Ovary (tissue), 9 donors: ENCODE results near the gene TEX28. TPM values are rescaled to one million over a fixed set of nuclear protein-coding genes. Genes with fewer than 3 reads are reported as not detected.

Experiments
- polyA plus RNA-seq, 2 donors: library from polyadenylated mRNA; stranded (reverse); fragments of 200-250 nt in 1 of 2; fragments of 350-450 nt in 1 of 2; fragmentation: Illumina TruSeq in 1 of 2; extraction: RNeasy Lipid Tissue Mini Kit (QIAGEN cat#74804) in 1 of 2; gene quantifications; one replicate each; pipeline ENCODE4 v1.2.3, GENCODE V29; 2013 to 2014
- total RNA-seq, 7 donors: library from RNA; depleted of rRNA in 2 of 7; stranded (reverse); fragments of >200 nt in 2 of 7; fragmentation: NEBNext Ultra II Directional in 3 of 7; extraction: Animal tissue kit (Norgen Biotek cat#: 25700) in 3 of 7; gene quantifications; one replicate each; pipeline versions ENCODE4 v1.1.0 to v1.2.4, GENCODE V29; 2016 to 2023
- donor health status: DM: no; HTN: no; CAD: no; lungs with moderate emphysema.
- donor health status: DM: no; HTN: no; CAD: no.
- donor health status: Bipolar disorder and iron deficiency.
- donor health status: DM: yes; HTN: yes; CAD: no.
- donor health status: DM: no; HTN: no; CAD: no.
- donor health status: DM: yes; HTN: yes; CAD: no.

Gene TEX28
- total and polyA plus RNA-seq, 9 donors, result not detected

Other genes starting within 250 kb of the TEX28 start
- 10 to 100 TPM; 46.4 to 91.2 (median 62.4) TPM for gene MECP2, start 197.4 kb downstream of the TEX28 start, total RNA-seq
- gene MECP2, start 197.4 kb downstream of the TEX28 start, polyA plus RNA-seq, result 10 to 100 TPM; 26.8 to 29.6 TPM
- gene OPN1LW, start 150.9 kb downstream of the TEX28 start, total RNA-seq, result not detected
- gene OPN1LW, start 150.9 kb downstream of the TEX28 start, polyA plus RNA-seq, result not detected
- not detected for gene OPN1MW, start 112.5 kb downstream of the TEX28 start, total RNA-seq
- not detected for gene OPN1MW, start 112.5 kb downstream of the TEX28 start, polyA plus RNA-seq
- not detected for gene OPN1MW2, start 75.4 kb downstream of the TEX28 start, total RNA-seq
- not detected for gene OPN1MW2, start 75.4 kb downstream of the TEX28 start, polyA plus RNA-seq
- not detected for gene OPN1MW3, start 37.5 kb downstream of the TEX28 start, total RNA-seq
- gene OPN1MW3, start 37.5 kb downstream of the TEX28 start, polyA plus RNA-seq, result not detected
- under 1 TPM in 4 of 7 donors, not detected in 3; 0.12 to 0.36 (median 0.23) TPM for gene TKTL1, start 671 bp upstream of the TEX28 start, total RNA-seq
- gene TKTL1, start 671 bp upstream of the TEX28 start, polyA plus RNA-seq, result under 1 TPM; 0.38 to 0.91 TPM
- 1,000 to 10,000 TPM in 4 of 7 donors, 100 to 1,000 TPM in 3; 327 to 2,249 (median 1,321) TPM for gene FLNA, start 79.5 kb upstream of the TEX28 start, total RNA-seq
- gene FLNA, start 79.5 kb upstream of the TEX28 start, polyA plus RNA-seq, result 100 to 1,000 TPM; 378 to 647 TPM
- 100 to 1,000 TPM in 5 of 7 donors, 10 to 100 TPM in 2; 40.5 to 158 (median 107) TPM for gene EMD, start 84.2 kb upstream of the TEX28 start, total RNA-seq
- gene EMD, start 84.2 kb upstream of the TEX28 start, polyA plus RNA-seq, result 100 to 1,000 TPM in 1 of 2 donors, 10 to 100 TPM in 1; 55.1 to 146 TPM
- over 10,000 TPM in 1 of 7 donors, 1,000 to 10,000 TPM in 6; 6,380 to 12,508 (median 7,126) TPM for gene RPL10, start 103.3 kb upstream of the TEX28 start, total RNA-seq
- gene RPL10, start 103.3 kb upstream of the TEX28 start, polyA plus RNA-seq, result over 10,000 TPM in 1 of 2 donors, 1,000 to 10,000 TPM in 1; 4,233 to 12,949 TPM
- gene DNASE1L1, start 114.1 kb upstream of the TEX28 start, total RNA-seq, result 10 to 100 TPM; 11.9 to 21.4 (median 18.1) TPM
- gene DNASE1L1, start 114.1 kb upstream of the TEX28 start, polyA plus RNA-seq, result 10 to 100 TPM; 13.0 to 16.1 TPM
- 10 to 100 TPM; 31.3 to 62.1 (median 37.9) TPM for gene TAFAZZIN, start 116.4 kb upstream of the TEX28 start, total RNA-seq
- 10 to 100 TPM in 1 of 2 donors, 1 to 10 TPM in 1; 7.9 to 33.1 TPM for gene TAFAZZIN, start 116.4 kb upstream of the TEX28 start, polyA plus RNA-seq
- 10 to 100 TPM; 29.6 to 75.9 (median 58.1) TPM for gene ATP6AP1, start 133.6 kb upstream of the TEX28 start, total RNA-seq
- 10 to 100 TPM; 75.2 to 77.8 TPM for gene ATP6AP1, start 133.6 kb upstream of the TEX28 start, polyA plus RNA-seq
- gene GDI1, start 142.0 kb upstream of the TEX28 start, total RNA-seq, result 100 to 1,000 TPM in 5 of 7 donors, 10 to 100 TPM in 2; 72.8 to 188 (median 139) TPM
- 100 to 1,000 TPM; 113 to 116 TPM for gene GDI1, start 142.0 kb upstream of the TEX28 start, polyA plus RNA-seq
- gene FAM50A, start 149.0 kb upstream of the TEX28 start, total RNA-seq, result 10 to 100 TPM; 21.3 to 48.9 (median 34.3) TPM
- gene FAM50A, start 149.0 kb upstream of the TEX28 start, polyA plus RNA-seq, result 10 to 100 TPM; 41.4 to 42.8 TPM
- gene PLXNA3, start 163.2 kb upstream of the TEX28 start, total RNA-seq, result 100 to 1,000 TPM in 1 of 7 donors, 10 to 100 TPM in 5, 1 to 10 TPM in 1; 9.5 to 118 (median 50.9) TPM
- 10 to 100 TPM; 11.0 to 17.0 TPM for gene PLXNA3, start 163.2 kb upstream of the TEX28 start, polyA plus RNA-seq
- gene LAGE3, start 184.2 kb upstream of the TEX28 start, total RNA-seq, result 10 to 100 TPM; 19.4 to 39.3 (median 23.2) TPM
- 10 to 100 TPM in 1 of 2 donors, 1 to 10 TPM in 1; 2.7 to 19.5 TPM for gene LAGE3, start 184.2 kb upstream of the TEX28 start, polyA plus RNA-seq
- 10 to 100 TPM; 17.2 to 35.5 (median 29.3) TPM for gene UBL4A, start 191.5 kb upstream of the TEX28 start, total RNA-seq
- 10 to 100 TPM; 14.6 to 21.6 TPM for gene UBL4A, start 191.5 kb upstream of the TEX28 start, polyA plus RNA-seq
- 10 to 100 TPM; 19.6 to 49.8 (median 42.3) TPM for gene SLC10A3, start 195.5 kb upstream of the TEX28 start, total RNA-seq
- gene SLC10A3, start 195.5 kb upstream of the TEX28 start, polyA plus RNA-seq, result 10 to 100 TPM in 1 of 2 donors, 1 to 10 TPM in 1; 5.5 to 35.1 TPM
- 10 to 100 TPM; 34.6 to 76.8 (median 62.9) TPM for gene FAM3A, start 221.1 kb upstream of the TEX28 start, total RNA-seq
- gene FAM3A, start 221.1 kb upstream of the TEX28 start, polyA plus RNA-seq, result 10 to 100 TPM in 1 of 2 donors, 1 to 10 TPM in 1; 3.6 to 81.6 TPM